Measurements from ENCODE around the gene SLC2A9.

The SLC2A9 gene

DNA sequence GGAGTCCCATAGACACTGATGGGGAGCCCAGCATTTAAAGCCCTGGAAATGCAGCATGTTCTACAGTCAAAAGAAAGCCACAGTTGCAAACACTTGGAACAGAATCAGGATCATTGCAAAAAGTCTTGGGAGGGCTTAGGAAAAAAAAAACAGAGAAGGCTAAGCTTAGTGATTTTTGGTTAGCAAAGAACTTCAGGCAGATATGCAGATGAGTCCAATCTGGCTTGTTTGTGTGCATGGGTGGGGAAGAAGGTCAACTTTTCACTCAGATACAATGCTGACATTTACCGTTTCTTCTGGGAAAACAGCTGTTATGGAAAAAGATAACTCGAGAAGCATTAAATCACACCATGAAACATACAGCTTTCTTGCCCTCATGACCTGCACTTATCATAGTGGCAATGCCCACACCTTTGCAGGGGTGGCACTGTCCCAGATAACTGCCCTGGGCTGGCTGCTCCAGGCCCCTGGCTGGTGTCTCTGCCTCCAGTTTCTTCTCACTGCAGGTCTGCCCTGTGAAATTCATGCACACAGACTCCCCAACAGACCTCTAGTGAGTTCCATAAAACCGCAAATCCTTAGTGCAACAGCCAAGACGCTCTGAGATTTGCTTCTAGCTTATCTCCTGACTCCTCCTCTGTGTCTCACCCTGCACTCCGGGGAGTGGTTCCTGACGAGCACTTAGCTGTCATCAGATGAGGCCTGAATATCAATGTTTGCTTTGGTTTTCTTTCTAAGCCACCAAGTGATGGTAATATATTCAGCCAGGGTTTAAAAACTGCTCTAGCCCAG lies 140.7 kb downstream of the SLC2A9 start:
- DNase-seq: no peak

DNA sequence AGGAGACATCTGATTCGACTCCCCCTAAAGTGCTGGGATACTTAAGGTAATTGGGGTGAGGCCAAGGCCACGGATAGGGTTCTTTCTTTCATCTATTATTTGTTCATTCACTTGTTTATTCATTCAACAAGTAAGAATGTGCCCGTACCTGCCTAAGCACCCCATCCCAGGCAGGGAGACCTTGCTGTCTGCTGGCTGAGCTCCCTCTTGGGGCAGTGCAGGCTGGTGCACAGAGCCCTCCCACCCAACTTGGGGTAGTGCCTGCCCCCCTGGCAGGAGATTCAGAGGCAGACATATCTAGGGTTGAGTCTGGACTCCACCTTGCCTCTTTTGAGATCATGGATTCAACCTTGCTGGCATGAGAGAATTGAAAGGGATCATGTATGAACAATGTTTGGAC lies 144.2 kb downstream of the SLC2A9 start:
- no peak for DNase-seq

DNA sequence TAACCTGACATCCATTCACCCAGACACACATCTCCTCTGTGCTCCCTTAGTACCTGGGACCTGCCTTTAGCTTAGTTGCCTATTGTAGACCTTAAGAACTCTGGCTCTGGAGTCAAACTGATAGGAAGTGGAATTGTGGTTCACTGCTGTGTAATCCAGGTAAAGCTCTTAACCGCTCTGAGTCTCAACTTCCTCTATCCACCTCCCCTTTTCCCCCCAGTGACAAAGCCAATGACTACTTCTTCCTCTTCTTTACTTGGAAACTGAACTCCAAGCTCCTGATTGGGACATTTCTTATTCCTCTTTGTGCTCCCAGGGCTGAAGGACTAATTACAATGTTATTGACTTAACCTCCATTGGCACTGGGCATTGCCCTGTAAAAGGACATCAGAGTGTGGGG lies 145.8 kb downstream of the SLC2A9 start:
- DNase-seq: no peak

- no peak for DNase-seq
These were observed 146.9 kb downstream of the SLC2A9 start for GRCh38 chr4:9874385-9874784.

- no peak for DNase-seq
These were observed 151.0 kb downstream of the SLC2A9 start for GRCh38 chr4:9870165-9870790.

DNA sequence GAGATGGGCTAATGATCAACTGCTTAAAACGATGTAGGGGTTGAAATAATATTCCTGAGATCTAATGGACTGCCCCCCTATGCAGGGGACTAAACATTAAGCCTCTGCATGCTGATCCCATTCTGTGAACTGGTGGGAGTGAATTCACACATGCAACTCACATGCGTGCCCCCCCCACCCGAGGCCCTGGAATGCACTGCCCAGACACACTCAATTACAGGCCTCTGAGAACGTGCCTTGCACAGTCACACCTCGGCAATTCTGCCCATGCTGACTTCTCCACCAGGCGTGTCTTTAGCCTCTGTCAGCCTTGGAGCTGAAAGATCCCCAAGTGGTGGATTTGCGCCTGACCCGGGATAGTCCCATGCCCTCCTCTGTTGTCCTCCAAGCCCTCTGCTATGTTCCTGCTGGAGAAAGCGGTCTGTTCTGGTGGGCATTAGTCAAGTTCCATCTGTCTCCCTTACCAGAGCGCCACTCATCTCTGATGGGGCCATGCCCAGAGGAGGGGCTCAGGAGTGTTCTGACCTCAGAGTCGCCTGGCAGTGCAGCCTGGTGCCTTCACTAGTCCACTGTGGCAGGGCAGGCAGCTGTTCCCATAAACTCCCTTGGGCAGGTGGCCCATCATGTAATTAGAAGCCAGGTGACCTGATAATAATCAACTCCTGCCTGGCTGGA lies 153.4 kb downstream of the SLC2A9 start:
- no peak for DNase-seq

- DNase-seq: no peak
These were observed 154.4 kb downstream of the SLC2A9 start for GRCh38 chr4:9866931-9867330.

DNA sequence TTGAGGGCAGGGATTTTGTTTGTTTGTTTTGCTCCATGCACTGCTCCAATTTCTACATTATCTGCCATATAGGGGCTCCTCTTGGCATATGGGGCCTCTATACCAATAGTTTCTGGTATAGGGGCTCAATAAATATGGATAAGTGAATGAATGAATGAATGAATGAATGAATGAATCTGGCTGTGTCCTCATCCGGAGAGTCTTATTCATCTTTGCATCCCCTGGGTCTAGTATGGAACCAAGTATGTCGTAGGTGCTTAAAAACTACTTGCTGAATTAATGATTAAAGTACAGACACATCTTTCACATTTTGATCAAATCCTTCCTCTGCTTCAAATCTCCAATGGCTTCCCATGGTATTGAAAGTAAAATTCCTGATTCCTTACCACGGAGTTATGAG lies 159.7 kb downstream of the SLC2A9 start:
- DNase-seq: no peak

GRCh38 chr4:9859810-9860209 lies 161.5 kb downstream of the SLC2A9 start:
- no peak for DNase-seq

- no peak for DNase-seq
These were observed 171.8 kb downstream of the SLC2A9 start for GRCh38 chr4:9849538-9849920.

DNA sequence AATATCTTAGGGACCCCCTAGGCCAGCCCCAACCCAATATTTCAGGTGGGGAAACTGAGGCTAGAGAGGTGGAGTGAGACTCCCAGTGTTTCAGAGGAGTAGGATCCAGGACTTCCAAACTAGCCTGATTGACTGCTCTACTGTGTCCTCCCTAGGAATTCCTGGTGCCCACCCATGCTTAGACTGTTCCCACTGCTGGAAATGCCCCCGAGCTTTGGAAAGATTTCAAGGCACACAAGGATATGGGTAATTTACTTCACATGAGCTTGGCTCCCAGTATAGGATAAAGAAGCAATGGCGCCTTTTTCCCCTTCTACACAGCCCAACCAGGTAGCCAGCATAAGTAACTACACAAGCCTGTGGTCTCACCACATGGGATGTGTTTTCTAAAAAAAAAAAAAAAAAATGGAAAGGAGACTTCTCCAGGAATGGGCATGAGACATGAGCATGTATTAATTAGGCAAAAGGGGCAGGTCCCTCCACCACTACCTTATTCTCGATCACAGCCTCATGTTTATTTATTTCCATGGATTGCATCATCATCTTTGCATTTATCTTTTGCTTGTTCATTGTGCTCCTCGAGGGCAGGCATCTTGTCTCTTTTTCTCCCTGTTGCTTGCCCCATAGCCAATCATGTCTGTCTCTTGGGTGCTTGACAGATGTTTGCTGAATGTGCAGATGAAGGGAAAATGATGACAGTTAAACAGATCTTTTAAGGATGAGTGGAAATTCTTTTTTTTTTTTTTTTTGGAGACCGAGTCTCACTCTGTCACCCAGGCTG lies 173.1 kb downstream of the SLC2A9 start:
- no peak for DNase-seq

GRCh38 chr4:9845791-9846493 lies 175.4 kb downstream of the SLC2A9 start:
- DNase-seq: no peak

GRCh38 chr4:9841072-9841471 lies 180.2 kb downstream of the SLC2A9 start:
- no peak for DNase-seq

- DNase-seq: no peak
These were observed 185.9 kb downstream of the SLC2A9 start for GRCh38 chr4:9835430-9835829.

GRCh38 chr4:9833421-9833820 lies 187.9 kb downstream of the SLC2A9 start:
- no peak for DNase-seq

GRCh38 chr4:9832640-9833039 lies 188.7 kb downstream of the SLC2A9 start:
- no peak for DNase-seq

GRCh38 chr4:9826551-9826950 lies 194.7 kb downstream of the SLC2A9 start:
- DNase-seq: no peak

- no peak for DNase-seq
These were observed 196.2 kb downstream of the SLC2A9 start for GRCh38 chr4:9825049-9825448.

GRCh38 chr4:9820343-9820742 lies 201.0 kb downstream of the SLC2A9 start:
- no peak for DNase-seq

- DNase-seq: no peak
These were observed 205.0 kb downstream of the SLC2A9 start for GRCh38 chr4:9816285-9816684.

- no peak for DNase-seq
These were observed 208.6 kb downstream of the SLC2A9 start for GRCh38 chr4:9812501-9813340.

- no peak for DNase-seq
These were observed 209.5 kb downstream of the SLC2A9 start for GRCh38 chr4:9811806-9812205.

Measured in activated CD8-positive, alpha-beta memory T cell treated with anti-CD3 and anti-CD28 coated beads for 24 hours (primary cell).